Daoy (cell line): ENCODE measurements around the gene PYM1. TPM values are rescaled to one million over a fixed set of nuclear protein-coding genes. Genes with fewer than 3 reads are reported as not detected.

ENCODE experiments used
- total RNA-seq: library from RNA; depleted of rRNA; stranded (reverse); fragments of >200 nt; shearing (Covaris generic); gene quantifications from 2 replicates; pipeline ENCODE4 v1.2.3, GENCODE V29; 2014; rRNA removed

The PYM1 gene
- total RNA-seq, 1 experiment from 2014 or later = 49.1 TPM

Other genes starting within 250 kb of the PYM1 start
- gene ITGA7, start 220.0 kb downstream of the PYM1 start, total RNA-seq = 2.4 and 3.4 TPM in 2 replicates
- gene BLOC1S1, start 211.8 kb downstream of the PYM1 start, total RNA-seq = 112 and 135 TPM in 2 replicates
- 2.2 and 4.5 TPM in 2 replicates for gene RDH5, start 207.5 kb downstream of the PYM1 start, total RNA-seq
- 638 and 824 TPM in 2 replicates for gene CD63, start 198.9 kb downstream of the PYM1 start, total RNA-seq
- gene GDF11, start 184.8 kb downstream of the PYM1 start, total RNA-seq = 1.5 and 2.5 TPM in 2 replicates
- gene SARNP, start 110.2 kb downstream of the PYM1 start, total RNA-seq = 165 and 253 TPM in 2 replicates
- 36.5 and 44.3 TPM in 2 replicates for gene ORMDL2, start 109.9 kb downstream of the PYM1 start, total RNA-seq
- 44.4 and 54.2 TPM in 2 replicates for gene DNAJC14, start 98.3 kb downstream of the PYM1 start, total RNA-seq
- 6.9 and 8.4 TPM in 2 replicates for gene MMP19, start 85.0 kb downstream of the PYM1 start, total RNA-seq
- gene DGKA, start 3.3 kb upstream of the PYM1 start, total RNA-seq = 14.5 and 58.4 TPM in 2 replicates
- 0.06 and 0.12 TPM in 2 replicates for gene PMEL, start 38.1 kb upstream of the PYM1 start, total RNA-seq
- gene CDK2, start 38.9 kb upstream of the PYM1 start, total RNA-seq = 57.5 and 58.0 TPM in 2 replicates
- 22.7 and 31.7 TPM in 2 replicates for gene RAB5B, start 46.2 kb upstream of the PYM1 start, total RNA-seq
- gene SUOX, start 69.4 kb upstream of the PYM1 start, total RNA-seq = 13.1 and 13.3 TPM in 2 replicates
- 0.12 and 0.40 TPM in 2 replicates for gene IKZF4, start 93.1 kb upstream of the PYM1 start, total RNA-seq
- 1,984 and 2,181 TPM in 2 replicates for gene RPS26, start 114.0 kb upstream of the PYM1 start, total RNA-seq
- 0.63 TPM in 1 of 2 replicates, not detected in the other for gene ERBB3, start 152.3 kb upstream of the PYM1 start, total RNA-seq
- 384 and 456 TPM in 2 replicates for gene PA2G4, start 176.7 kb upstream of the PYM1 start, total RNA-seq
- gene RPL41, start 188.7 kb upstream of the PYM1 start, total RNA-seq = 4,200 and 4,689 TPM in 2 replicates
- 2.5 and 3.5 TPM in 2 replicates for gene ZC3H10, start 190.4 kb upstream of the PYM1 start, total RNA-seq
- 54.3 and 69.6 TPM in 2 replicates for gene ESYT1, start 200.4 kb upstream of the PYM1 start, total RNA-seq
- gene MYL6B, start 224.7 kb upstream of the PYM1 start, total RNA-seq = 148 and 156 TPM in 2 replicates
- gene MYL6, start 230.5 kb upstream of the PYM1 start, total RNA-seq = 2,203 and 2,674 TPM in 2 replicates